BLaER1 (cell line): ENCODE results near the gene LIPA.

Experiments used
- H3K27ac ChIP-seq: shearing (Covaris generic); formaldehyde crosslinking; 2 replicates; pipeline ENCODE4 v1.8.1; 2022
- H3K27me3 ChIP-seq: shearing (Covaris generic); formaldehyde crosslinking; 2 replicates; pipeline ENCODE4 v1.8.1; 2022
- H3K36me3 ChIP-seq: shearing (Covaris generic); formaldehyde crosslinking; 2 replicates; pipeline ENCODE4 v1.8.1; 2022
- H3K4me1 ChIP-seq: shearing (Covaris generic); formaldehyde crosslinking; 2 replicates; pipeline ENCODE4 v1.8.1; 2022
- H3K4me2 ChIP-seq: shearing (Covaris generic); formaldehyde crosslinking; 2 replicates; pipeline ENCODE4 v1.8.1; 2022
- H3K4me3 ChIP-seq: shearing (Covaris generic); formaldehyde crosslinking; 2 replicates; pipeline ENCODE4 v1.8.1; 2022
- H3K9ac ChIP-seq: shearing (Covaris generic); formaldehyde crosslinking; 2 replicates; pipeline ENCODE4 v1.8.1; 2022
- H3K9me3 ChIP-seq: shearing (Covaris generic); formaldehyde crosslinking; 2 replicates; pipeline ENCODE4 v1.8.1; 2022
- H4K20me1 ChIP-seq: shearing (Covaris generic); formaldehyde crosslinking; 2 replicates; pipeline ENCODE4 v1.8.1; 2022
- Cebpa-rat ChIP-seq: shearing (Covaris generic); IDR thresholded peaks from 2 replicates; pipeline ENCODE4 v1.8.1; 2022

The LIPA gene

DNA sequence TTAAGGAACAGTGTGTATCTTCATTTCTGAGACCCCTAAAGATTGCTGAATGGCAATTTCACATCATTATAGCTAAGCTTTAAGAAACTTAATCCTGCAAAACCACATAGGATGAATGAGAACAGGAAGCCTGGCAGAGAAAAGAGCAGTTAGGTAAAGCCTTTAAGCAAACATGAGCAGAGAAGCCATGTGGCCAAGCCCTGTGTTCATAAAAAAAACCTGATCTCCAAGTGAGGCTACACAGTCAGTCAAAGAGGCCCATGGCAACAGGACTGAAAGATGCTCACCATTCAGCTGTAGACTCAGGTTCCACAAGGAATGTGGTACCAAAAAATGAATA, 9.3 kb downstream of the LIPA start:
- no peak overlapping the region for H3K4me3 ChIP-seq
- H3K36me3 ChIP-seq, result peaks cover 20% of the 10 kb centered on the region
- no peaks in the 10 kb centered on the region for H3K27me3 ChIP-seq
- peaks cover 54% of the 10 kb centered on the region for H3K4me1 ChIP-seq
- H3K27ac ChIP-seq, result peak overlapping the region; percentile 67
- TF ChIP-seq Cebpa-rat, result no peak
- H3K4me2 ChIP-seq, result peak overlapping the region; percentile 83
- no peaks in the 10 kb centered on the region for H4K20me1 ChIP-seq
- H3K9ac ChIP-seq, result no peak overlapping the region
- no peaks in the 10 kb centered on the region for H3K9me3 ChIP-seq

DNA sequence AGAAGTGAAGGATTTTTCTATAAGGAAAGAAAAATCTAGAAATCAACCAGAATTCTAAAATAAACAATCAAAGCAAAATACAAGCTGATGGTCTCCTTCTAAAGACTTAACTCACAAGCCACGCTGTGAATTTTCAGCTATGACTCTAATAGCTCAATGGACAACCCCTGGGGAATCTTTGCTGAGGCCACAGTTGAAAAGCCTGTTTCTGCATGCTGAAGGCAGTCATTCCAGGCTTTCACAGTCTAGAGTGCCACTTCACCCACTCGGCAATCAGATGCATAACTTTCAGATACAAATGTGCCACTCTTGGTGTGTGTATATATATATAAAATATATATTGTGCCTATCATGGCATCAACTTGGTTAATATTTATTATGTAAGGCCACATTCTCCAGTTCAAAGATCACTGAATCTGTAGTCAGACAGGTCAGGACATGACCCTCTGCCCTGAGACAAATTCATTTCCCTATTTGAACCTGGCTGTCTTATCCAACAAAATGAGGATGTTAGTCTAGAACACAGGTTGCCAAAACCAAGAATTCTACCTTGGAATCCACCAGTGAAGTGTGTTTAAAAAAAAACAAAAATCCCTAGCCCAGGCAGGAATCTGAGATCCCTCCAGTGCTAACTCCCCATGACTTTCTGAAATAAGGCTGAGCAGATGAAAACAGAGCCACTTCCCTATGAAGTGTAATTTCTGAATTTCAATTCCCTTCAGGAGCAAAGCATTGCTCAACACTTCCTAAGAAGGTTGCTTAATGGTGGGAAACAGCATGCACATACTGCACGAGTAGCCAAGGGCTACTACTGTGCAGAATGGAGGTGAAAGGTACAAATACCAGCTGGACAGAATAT, 9.9 kb downstream of the LIPA start:
- H4K20me1 ChIP-seq, result no peaks in the 10 kb centered on the region
- no peak overlapping the region for H3K9ac ChIP-seq
- H3K27ac ChIP-seq, result peak overlapping the region; percentile 67
- peaks cover 20% of the 10 kb centered on the region for H3K36me3 ChIP-seq
- peaks cover 54% of the 10 kb centered on the region for H3K4me1 ChIP-seq
- no peaks in the 10 kb centered on the region for H3K9me3 ChIP-seq
- H3K4me3 ChIP-seq, result no peak overlapping the region
- peak overlapping the region; percentile 83 for H3K4me2 ChIP-seq
- no peak for TF ChIP-seq Cebpa-rat
- H3K27me3 ChIP-seq, result no peaks in the 10 kb centered on the region

DNA sequence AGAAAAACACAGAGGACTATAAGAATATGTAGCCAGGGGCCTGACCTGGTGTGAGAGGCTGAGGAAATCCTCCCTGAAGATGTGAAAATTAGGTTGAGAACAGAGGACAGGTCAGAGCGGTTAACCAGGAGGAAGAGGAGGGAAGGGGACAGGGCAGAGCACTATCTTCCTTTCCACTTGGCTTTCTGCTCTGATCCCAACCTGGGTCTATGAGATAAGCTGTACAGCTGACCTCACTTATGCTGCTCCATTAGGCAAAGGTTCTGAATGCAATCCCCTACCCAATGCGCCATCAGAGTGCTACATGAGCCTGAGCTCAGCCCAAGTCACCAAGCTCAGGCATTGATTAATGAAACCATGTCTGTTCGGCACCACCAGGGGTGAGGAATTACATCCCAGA, 10.5 kb downstream of the LIPA start:
- Histone ChIP-seq H3K36me3 (peaks cover 20% of the 10 kb centered on the region), H3K27ac (no peak overlapping the region), H3K4me2 (peak overlapping the region; percentile 83; the same call in 1 of the 2 replicates), H3K4me3 (no peak overlapping the region), H3K9me3 (no peaks in the 10 kb centered on the region), H4K20me1 (no peaks in the 10 kb centered on the region), H3K9ac (no peak overlapping the region), H3K4me1 (peaks cover 51% of the 10 kb centered on the region), H3K27me3 (no peaks in the 10 kb centered on the region)
- no peak for TF ChIP-seq Cebpa-rat

DNA sequence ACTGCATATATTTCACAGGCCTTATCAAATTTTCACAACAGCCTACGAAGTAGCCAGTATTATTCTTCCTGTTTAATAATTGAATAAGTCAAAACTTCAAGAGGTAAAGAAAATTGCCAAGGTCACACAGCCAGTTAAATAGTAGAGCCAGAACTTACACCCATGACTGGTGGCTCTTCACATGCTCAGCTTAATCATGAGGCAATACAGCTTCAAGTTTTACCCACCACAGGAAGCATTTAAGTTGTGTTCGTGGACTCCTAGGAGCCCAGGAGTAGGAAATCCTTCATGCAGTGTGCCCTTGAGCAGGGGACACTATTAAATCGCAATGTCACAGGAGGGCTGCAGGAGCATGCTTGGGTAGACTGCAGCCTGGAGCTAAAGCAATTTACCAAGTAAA, 11.1 kb downstream of the LIPA start:
- Histone ChIP-seq H3K4me1 (peaks cover 46% of the 10 kb centered on the region), H3K27me3 (no peaks in the 10 kb centered on the region), H3K27ac (no peak overlapping the region), H3K4me3 (no peak overlapping the region), H3K4me2 (no peak overlapping the region), H3K36me3 (peaks cover 20% of the 10 kb centered on the region), H4K20me1 (no peaks in the 10 kb centered on the region), H3K9ac (no peak overlapping the region), H3K9me3 (no peaks in the 10 kb centered on the region)
- TF ChIP-seq Cebpa-rat, result no peak

DNA sequence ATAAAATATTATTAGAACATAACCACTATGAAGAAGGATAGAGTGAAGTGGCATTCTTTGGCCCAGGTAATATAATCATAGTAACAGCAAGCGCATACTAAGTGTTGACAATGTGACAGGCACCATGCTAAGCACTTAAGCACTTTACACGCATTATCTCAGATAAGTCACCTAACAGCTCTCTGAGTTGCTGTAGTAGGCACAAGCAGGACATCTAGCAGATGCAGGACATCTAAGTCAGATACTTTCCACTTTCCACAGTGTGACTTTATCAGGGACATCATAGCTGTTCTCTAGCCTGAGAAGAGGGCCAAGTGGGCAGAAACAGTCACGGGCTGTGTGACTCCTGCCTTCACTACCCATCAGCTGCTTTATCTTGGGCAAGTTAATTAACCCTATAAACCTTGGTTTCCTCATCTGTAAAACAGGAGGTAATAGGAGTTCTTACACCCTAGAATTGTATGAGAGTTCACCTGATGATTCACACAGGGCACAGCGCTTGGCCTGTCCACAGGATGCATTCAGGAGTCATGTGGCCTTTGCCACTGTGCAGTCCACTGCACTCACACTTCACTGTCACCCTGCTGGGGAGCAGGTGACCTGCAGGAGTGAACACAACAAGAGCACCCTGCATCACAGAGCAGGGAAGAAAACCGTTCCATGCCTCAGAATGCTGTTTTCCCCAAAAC, 12.5 kb downstream of the LIPA start:
- peaks cover 35% of the 10 kb centered on the region for H3K4me1 ChIP-seq
- H3K36me3 ChIP-seq, result peaks cover 34% of the 10 kb centered on the region
- no peak for TF ChIP-seq Cebpa-rat
- no peak overlapping the region for H3K9ac ChIP-seq
- no peaks in the 10 kb centered on the region for H3K27me3 ChIP-seq
- H3K9me3 ChIP-seq, result no peaks in the 10 kb centered on the region
- H3K4me3 ChIP-seq, result no peak overlapping the region
- no peak overlapping the region for H3K27ac ChIP-seq
- no peaks in the 10 kb centered on the region for H4K20me1 ChIP-seq
- H3K4me2 ChIP-seq, result no peak overlapping the region

DNA sequence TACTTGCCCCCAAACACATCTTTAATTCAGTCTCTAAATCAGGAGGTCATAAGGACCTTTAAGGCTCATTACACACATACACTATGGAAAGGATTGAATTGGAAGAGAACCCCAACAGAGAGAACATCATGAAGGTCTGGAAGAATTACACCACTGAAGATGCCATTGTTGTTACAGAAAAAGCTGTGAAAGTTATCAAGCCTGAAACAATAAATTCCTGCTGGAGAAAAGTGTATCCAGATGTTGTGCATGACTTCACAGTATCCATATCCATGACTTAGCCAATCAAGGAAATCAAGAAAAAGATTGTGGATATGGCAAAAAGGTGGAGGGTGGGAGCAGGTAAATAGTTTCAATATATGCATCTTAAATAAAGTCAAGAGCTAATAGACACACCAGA, 13.7 kb downstream of the LIPA start:
- Histone ChIP-seq H3K27me3 (no peaks in the 10 kb centered on the region), H3K9ac (no peak overlapping the region), H3K4me3 (no peak overlapping the region), H3K36me3 (peaks cover 37% of the 10 kb centered on the region), H3K4me1 (peaks cover 35% of the 10 kb centered on the region), H4K20me1 (no peaks in the 10 kb centered on the region), H3K9me3 (no peaks in the 10 kb centered on the region), H3K4me2 (no peak overlapping the region), H3K27ac (no peak overlapping the region)
- TF ChIP-seq Cebpa-rat, result no peak

DNA sequence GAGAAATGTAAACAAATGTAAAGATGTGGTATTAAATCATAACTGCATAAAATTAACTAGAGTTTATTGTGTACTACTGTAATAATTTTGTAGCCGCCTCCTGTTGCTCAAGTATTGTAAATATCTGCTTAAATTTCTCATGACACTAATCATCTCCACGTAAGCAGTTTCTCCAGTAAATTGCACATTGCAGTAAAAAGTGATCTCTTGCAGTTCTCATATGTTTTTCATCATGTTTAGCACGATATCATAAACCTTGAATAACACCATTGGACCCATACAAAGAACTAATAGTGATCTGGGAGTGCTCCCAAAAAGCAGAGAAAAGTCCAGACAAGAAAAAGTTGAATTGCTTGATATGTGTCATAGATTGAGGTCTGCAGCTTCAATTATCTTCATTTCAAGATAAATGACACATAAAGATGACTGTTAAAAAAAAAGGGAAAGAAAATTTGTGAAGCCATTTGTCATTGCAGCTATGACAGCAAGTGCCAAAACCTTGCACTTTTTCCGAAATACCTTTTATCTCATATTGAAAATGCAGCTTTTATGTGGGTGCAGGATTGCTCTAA, 15.3 kb downstream of the LIPA start:
- H3K27me3 ChIP-seq, result no peaks in the 10 kb centered on the region
- no peak overlapping the region for H3K4me2 ChIP-seq
- TF ChIP-seq Cebpa-rat, result no peak
- peaks cover 25% of the 10 kb centered on the region for H3K4me1 ChIP-seq
- no peaks in the 10 kb centered on the region for H4K20me1 ChIP-seq
- H3K36me3 ChIP-seq, result peaks cover 41% of the 10 kb centered on the region
- no peak overlapping the region for H3K27ac ChIP-seq
- no peak overlapping the region for H3K4me3 ChIP-seq
- H3K9ac ChIP-seq, result no peak overlapping the region
- no peaks in the 10 kb centered on the region for H3K9me3 ChIP-seq

DNA sequence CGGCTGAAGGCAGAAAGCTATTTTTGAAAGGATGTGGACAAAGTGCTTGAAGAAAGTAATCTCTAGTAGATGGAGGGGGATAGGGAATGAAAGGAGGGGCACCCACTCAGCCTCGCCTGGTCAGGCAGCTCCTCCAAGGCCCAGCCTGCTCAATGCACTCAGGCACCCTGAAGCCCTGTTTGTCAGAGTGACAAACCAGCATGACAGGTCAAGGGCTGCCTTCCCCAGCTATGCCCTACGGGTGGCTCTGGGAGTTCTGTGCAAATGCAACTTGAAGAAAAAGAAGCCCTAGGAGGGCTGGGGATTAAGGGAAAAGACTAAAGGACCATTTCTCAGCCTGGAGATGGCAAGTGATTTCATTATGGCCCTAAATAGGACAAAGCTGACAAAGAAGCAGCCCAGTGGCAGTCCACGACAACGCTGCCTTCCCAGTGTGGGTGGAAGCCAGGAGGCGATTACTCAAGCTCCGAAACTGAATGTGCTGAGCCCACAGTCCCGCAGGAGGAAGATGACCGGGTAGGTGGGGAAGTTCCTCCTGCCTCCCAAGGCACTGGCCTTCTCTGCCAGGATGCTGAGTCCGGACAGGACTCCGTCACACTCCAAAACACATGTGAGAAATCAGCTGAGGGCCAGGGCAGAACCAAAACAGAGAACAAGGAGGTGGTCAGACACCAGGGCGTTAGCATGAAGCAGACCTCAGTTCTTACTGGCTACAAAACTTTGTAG, 16.3 kb downstream of the LIPA start:
- Histone ChIP-seq H3K4me1 (peaks cover 21% of the 10 kb centered on the region), H3K36me3 (peaks cover 41% of the 10 kb centered on the region), H3K27ac (no peak overlapping the region), H4K20me1 (no peaks in the 10 kb centered on the region), H3K4me3 (no peak overlapping the region), H3K4me2 (no peak overlapping the region), H3K9me3 (no peaks in the 10 kb centered on the region), H3K9ac (no peak overlapping the region), H3K27me3 (no peaks in the 10 kb centered on the region)
- no peak for TF ChIP-seq Cebpa-rat

DNA sequence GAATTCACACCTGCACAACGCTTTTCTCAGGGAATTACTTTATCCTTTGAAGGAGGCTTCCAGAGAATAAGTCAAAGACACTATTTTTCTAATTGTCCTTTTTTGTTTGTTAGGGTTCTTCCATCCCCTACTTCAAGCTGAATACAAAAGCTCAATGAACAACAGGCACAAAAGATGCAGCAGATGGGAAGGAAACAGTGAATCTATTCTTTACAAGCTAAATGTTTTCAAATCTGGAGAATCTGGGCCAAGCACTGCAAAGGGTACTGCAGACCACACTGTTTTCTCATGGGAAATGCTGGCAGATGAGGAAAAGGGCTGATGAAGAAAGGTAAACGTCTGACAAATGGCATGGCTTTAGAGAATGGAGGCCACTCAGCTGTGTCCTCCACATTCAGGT, 18.5 kb downstream of the LIPA start:
- no peak overlapping the region for H3K9ac ChIP-seq
- H3K27me3 ChIP-seq, result no peaks in the 10 kb centered on the region
- H3K27ac ChIP-seq, result no peak overlapping the region
- H3K9me3 ChIP-seq, result peaks cover 16% of the 10 kb centered on the region
- H3K4me3 ChIP-seq, result no peak overlapping the region
- no peak for TF ChIP-seq Cebpa-rat
- peaks cover 21% of the 10 kb centered on the region for H3K4me1 ChIP-seq
- H3K4me2 ChIP-seq, result peak overlapping the region; percentile 35
- H3K36me3 ChIP-seq, result peaks cover 45% of the 10 kb centered on the region
- H4K20me1 ChIP-seq, result no peaks in the 10 kb centered on the region
